ENCODE results near the gene PCBP3.

GRCh38 chr21:45954921-45955320, 311.4 kb downstream of the PCBP3 start:
- TF ChIP-seq EP300 (conservative IDR thresholded peaks at IDR 0.05; ENCODE audit: poor library complexity, severe bottlenecking) (no peak), CTCF (IDR thresholded peaks at IDR 0.05; ENCODE audit: poor library complexity, severe bottlenecking) (no peak), MXI1 (conservative IDR thresholded peaks at IDR 0.05; ENCODE audit: poor library complexity, severe bottlenecking) (no peak), EZH2 (IDR thresholded peaks at IDR 0.05; ENCODE audit: borderline replicate concordance, insufficient read depth, low read length, poor library complexity, severe bottlenecking) (no peak), POLR2AphosphoS5 (IDR thresholded peaks at IDR 0.05) (no peak), SMC3 (conservative IDR thresholded peaks at IDR 0.05; ENCODE audit: poor library complexity) (no peak), RAD21 (conservative IDR thresholded peaks at IDR 0.05) (no peak), TAF1 (IDR thresholded peaks at IDR 0.05; ENCODE audit: low read depth) (no peak)
- TF ChIP-seq, protein P1, sequence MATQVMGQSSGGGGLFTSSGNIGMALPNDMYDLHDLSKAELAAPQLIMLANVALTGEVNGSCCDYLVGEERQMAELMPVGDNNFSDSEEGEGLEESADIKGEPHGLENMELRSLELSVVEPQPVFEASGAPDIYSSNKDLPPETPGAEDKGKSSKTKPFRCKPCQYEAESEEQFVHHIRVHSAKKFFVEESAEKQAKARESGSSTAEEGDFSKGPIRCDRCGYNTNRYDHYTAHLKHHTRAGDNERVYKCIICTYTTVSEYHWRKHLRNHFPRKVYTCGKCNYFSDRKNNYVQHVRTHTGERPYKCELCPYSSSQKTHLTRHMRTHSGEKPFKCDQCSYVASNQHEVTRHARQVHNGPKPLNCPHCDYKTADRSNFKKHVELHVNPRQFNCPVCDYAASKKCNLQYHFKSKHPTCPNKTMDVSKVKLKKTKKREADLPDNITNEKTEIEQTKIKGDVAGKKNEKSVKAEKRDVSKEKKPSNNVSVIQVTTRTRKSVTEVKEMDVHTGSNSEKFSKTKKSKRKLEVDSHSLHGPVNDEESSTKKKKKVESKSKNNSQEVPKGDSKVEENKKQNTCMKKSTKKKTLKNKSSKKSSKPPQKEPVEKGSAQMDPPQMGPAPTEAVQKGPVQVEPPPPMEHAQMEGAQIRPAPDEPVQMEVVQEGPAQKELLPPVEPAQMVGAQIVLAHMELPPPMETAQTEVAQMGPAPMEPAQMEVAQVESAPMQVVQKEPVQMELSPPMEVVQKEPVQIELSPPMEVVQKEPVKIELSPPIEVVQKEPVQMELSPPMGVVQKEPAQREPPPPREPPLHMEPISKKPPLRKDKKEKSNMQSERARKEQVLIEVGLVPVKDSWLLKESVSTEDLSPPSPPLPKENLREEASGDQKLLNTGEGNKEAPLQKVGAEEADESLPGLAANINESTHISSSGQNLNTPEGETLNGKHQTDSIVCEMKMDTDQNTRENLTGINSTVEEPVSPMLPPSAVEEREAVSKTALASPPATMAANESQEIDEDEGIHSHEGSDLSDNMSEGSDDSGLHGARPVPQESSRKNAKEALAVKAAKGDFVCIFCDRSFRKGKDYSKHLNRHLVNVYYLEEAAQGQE (IDR thresholded peaks at IDR 0.05; ENCODE audit: borderline replicate concordance), result no peak

Measured in neural cell (in vitro differentiated cells).